HEK293 (cell line): ENCODE results near the gene POLA2.
A peak's percentile ranks its signal among the peaks of the same experiment; 100 is the strongest.

Source experiments
- CTCF ChIA-PET: fragments of 350-600 bp; formaldehyde crosslinking; extraction: SDS; loops from one replicate; lab custom pipeline; 2021; ENCODE audit warnings: antibody characterized with exemption; lab: Yijun Ruan, JAX
- POLR2A ChIA-PET: fragments of 300-600 bp; formaldehyde crosslinking; extraction: SDS; loops from one replicate; lab custom pipeline; 2020; ENCODE audit warnings: antibody characterized with exemption, inconsistent platforms; lab: Yijun Ruan, JAX
- H3K27ac ChIP-seq: fragments of 200-500 bp; sonication (Bioruptor generic); 2 replicates; pipeline ENCODE4 v1.5.1; 2014; ENCODE audit warnings: low read depth, low read length, control low read depth, inconsistent platforms; ENCODE audit errors: extremely low read depth
- H3K36me3 ChIP-seq, 2 experiments: fragments of 200-500 bp in 1 of 2; sonication (Bioruptor generic) in 1 of 2; 1 replicate in 1 of 2; 2 replicates in 1 of 2; pipeline ENCODE4 v1.5.1; 2014 to 2017; ENCODE audit warnings: inconsistent platforms in 2 of 2, low read length in 2 of 2; ENCODE audit not compliant: control insufficient read depth in 2 of 2, insufficient read depth in 1 of 2
- H3K4me1 ChIP-seq: fragments of 200-500 bp; sonication (Bioruptor generic); 2 replicates; pipeline ENCODE4 v1.5.1; 2014; ENCODE audit warnings: mild to moderate bottlenecking, low read length, inconsistent platforms; ENCODE audit not compliant: control insufficient read depth, insufficient read depth
- H3K4me3 ChIP-seq: 2 replicates; pipeline ENCODE4 v1.5.1; 2011; ENCODE audit warnings: low read depth, mild to moderate bottlenecking, control low read depth, low read length, moderate library complexity
- H3K9me3 ChIP-seq: fragments of 200-500 bp; sonication (Bioruptor generic); 2 replicates; pipeline ENCODE4 v1.5.1; 2014; ENCODE audit warnings: low read depth, low read length, inconsistent platforms; ENCODE audit not compliant: control insufficient read depth, insufficient read depth
- KLF16 ChIP-seq: fragments of 450-650 bp; formaldehyde crosslinking; IDR thresholded peaks from 2 replicates; pipeline ENCODE4 v1.5.1; 2017; ENCODE audit warnings: missing biosample characterization, missing genetic modification characterization
- MZF1 ChIP-seq: fragments of 450-650 bp; formaldehyde crosslinking; IDR thresholded peaks from 2 replicates; pipeline ENCODE4 v1.5.1; 2017; ENCODE audit warnings: missing biosample characterization, missing genetic modification characterization, borderline replicate concordance
- OSR2 ChIP-seq: fragments of 450-650 bp; formaldehyde crosslinking; IDR thresholded peaks from 2 replicates; pipeline ENCODE4 v1.5.1; 2016; ENCODE audit warnings: missing biosample characterization, missing genetic modification characterization
- PRDM1 ChIP-seq: fragments of 450-650 bp; formaldehyde crosslinking; IDR thresholded peaks from 2 replicates; pipeline ENCODE4; 2016; ENCODE audit warnings: missing biosample characterization, missing genetic modification characterization
- REPIN1 ChIP-seq: fragments of 450-650 bp; formaldehyde crosslinking; IDR thresholded peaks from 2 replicates; pipeline ENCODE4 v1.5.1; 2017; ENCODE audit warnings: missing biosample characterization, missing genetic modification characterization, low read depth
- SETDB1 ChIP-seq: IDR thresholded peaks from one replicate; pipeline ENCODE4 v1.6.1; 2017; ENCODE audit warnings: mild to moderate bottlenecking, low read length, moderate library complexity, mixed read lengths; ENCODE audit not compliant: insufficient read length
- SP3 ChIP-seq: fragments of 450-650 bp; formaldehyde crosslinking; IDR thresholded peaks from 2 replicates; pipeline ENCODE4 v1.5.1; 2016; ENCODE audit warnings: missing biosample characterization, missing genetic modification characterization
- ZBTB17 ChIP-seq: fragments of 450-650 bp; formaldehyde crosslinking; IDR thresholded peaks from 2 replicates; pipeline ENCODE4 v1.5.1; 2016; ENCODE audit warnings: missing biosample characterization, missing genetic modification characterization
- ZEB2 ChIP-seq: fragments of 450-650 bp; formaldehyde crosslinking; IDR thresholded peaks from 2 replicates; pipeline ENCODE4 v1.5.1; 2016; ENCODE audit warnings: missing biosample characterization, missing genetic modification characterization
- ZNF140 ChIP-seq: fragments of 450-650 bp; formaldehyde crosslinking; IDR thresholded peaks from 2 replicates; pipeline ENCODE4 v1.5.1; 2016; ENCODE audit warnings: missing biosample characterization, missing genetic modification characterization
- ZNF555 ChIP-seq: fragments of 450-650 bp; formaldehyde crosslinking; conservative IDR thresholded peaks from 2 replicates; pipeline ENCODE4 v1.5.1; 2017; ENCODE audit warnings: missing biosample characterization, mild to moderate bottlenecking, missing genetic modification characterization, inconsistent platforms
- ZNF561 ChIP-seq: fragments of 450-650 bp; IDR thresholded peaks from 2 replicates; pipeline ENCODE4 v1.5.1; 2018; ENCODE audit warnings: missing biosample characterization, missing genetic modification characterization, borderline replicate concordance
- ZNF610 ChIP-seq: fragments of 450-650 bp; formaldehyde crosslinking; IDR thresholded peaks from 2 replicates; pipeline ENCODE4 v1.5.1; 2016; ENCODE audit warnings: missing biosample characterization, missing genetic modification characterization, borderline replicate concordance
- ZNF76 ChIP-seq: fragments of 450-650 bp; formaldehyde crosslinking; IDR thresholded peaks from 2 replicates; pipeline ENCODE4; 2016; ENCODE audit warnings: low read depth, missing biosample characterization, missing genetic modification characterization, borderline replicate concordance
- TF ChIP-seq, protein P1 (sequence below): fragments of 450-650 bp; formaldehyde crosslinking; IDR thresholded peaks from 2 replicates; pipeline ENCODE4 v1.5.1; 2016; ENCODE audit warnings: missing biosample characterization, missing genetic modification characterization
- TF ChIP-seq, protein P2 (sequence below): fragments of 450-650 bp; formaldehyde crosslinking; IDR thresholded peaks from 2 replicates; pipeline ENCODE4 v1.5.1; 2016; ENCODE audit warnings: missing biosample characterization, missing genetic modification characterization
- TF ChIP-seq, protein P3 (sequence below): fragments of 450-650 bp; formaldehyde crosslinking; IDR thresholded peaks from 2 replicates; pipeline ENCODE4 v1.5.1; 2016; ENCODE audit warnings: missing biosample characterization, missing genetic modification characterization
- TF ChIP-seq, protein P4 (sequence below): fragments of 450-650 bp; formaldehyde crosslinking; IDR thresholded peaks from 2 replicates; pipeline ENCODE4 v1.5.1; 2016; ENCODE audit warnings: missing biosample characterization, missing genetic modification characterization
- TF ChIP-seq, protein P5 (sequence below): fragments of 450-650 bp; IDR thresholded peaks from 2 replicates; pipeline ENCODE4 v1.5.1; 2018; ENCODE audit warnings: missing biosample characterization, missing genetic modification characterization
- TF ChIP-seq, protein P6 (sequence below): fragments of 450-650 bp; formaldehyde crosslinking; IDR thresholded peaks from 2 replicates; pipeline ENCODE4 v1.5.1; 2016; ENCODE audit warnings: missing biosample characterization, missing genetic modification characterization
- TF ChIP-seq, protein P7 (sequence below): fragments of 450-650 bp; formaldehyde crosslinking; IDR thresholded peaks from 2 replicates; pipeline ENCODE4 v1.5.1; 2016; ENCODE audit warnings: missing biosample characterization, missing genetic modification characterization

The POLA2 gene

DNA sequence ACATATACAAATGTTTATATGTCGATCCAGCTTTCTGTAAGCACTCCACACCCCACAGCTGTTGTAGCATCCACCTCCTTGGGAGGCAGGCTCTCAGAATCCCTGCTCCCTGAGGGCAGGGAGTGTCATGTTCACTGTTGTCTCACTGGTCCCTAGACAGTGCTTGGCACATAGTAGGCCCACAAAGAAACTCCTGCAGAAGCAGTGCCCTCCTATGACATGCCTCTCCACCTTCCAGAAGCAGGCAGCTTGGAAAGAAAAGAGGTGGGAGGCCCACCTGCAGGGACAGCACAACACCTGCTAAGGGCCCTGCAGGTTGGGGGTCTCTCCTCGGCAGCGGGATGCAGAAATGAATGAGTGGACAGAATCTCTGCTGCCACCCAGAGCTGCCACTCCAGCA, 41.8 kb downstream of the POLA2 start:
- ChIA-PET POLR2A (interaction anchor here (1.2 to 1.3 kb wide), 2 partner anchors 9 to 41 kb away, joined by 3 to 4 read pairs; partner anchors contain the start of gene POLA2), CTCF (no interaction called here)
- H3K36me3 ChIP-seq = peaks cover 0 to 54% of the 10 kb centered on the region in 2 experiments; a peak in 2 of 3 replicates
- 0 out of 2 replicates have a peak, but pooled peaks cover 3% of the 10 kb centered on the region for H3K4me1 ChIP-seq
- TF ChIP-seq KLF16 (tag by site-specific recombination) (no peak), OSR2 (tag by site-specific recombination) (no peak), REPIN1 (tag by site-specific recombination) (no peak), ZEB2 (no peak)
- TF ChIP-seq, protein P1, sequence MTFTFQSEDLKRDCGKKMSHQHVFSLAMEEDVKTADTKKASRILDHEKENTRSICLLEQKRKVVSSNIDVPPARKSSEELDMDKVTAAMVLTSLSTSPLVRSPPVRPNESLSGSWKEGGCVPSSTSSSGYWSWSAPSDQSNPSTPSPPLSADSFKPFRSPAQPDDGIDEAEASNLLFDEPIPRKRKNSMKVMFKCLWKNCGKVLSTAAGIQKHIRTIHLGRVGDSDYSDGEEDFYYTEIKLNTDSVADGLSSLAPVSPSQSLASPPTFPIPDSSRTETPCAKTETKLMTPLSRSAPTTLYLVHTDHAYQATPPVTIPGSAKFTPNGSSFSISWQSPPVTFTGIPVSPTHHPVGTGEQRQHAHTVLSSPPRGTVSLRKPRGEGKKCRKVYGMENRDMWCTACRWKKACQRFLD = no peak
- no peak overlapping the region for H3K27ac ChIP-seq
- no peak overlapping the region for H3K4me3 ChIP-seq
- H3K9me3 ChIP-seq = no peaks in the 10 kb centered on the region

DNA sequence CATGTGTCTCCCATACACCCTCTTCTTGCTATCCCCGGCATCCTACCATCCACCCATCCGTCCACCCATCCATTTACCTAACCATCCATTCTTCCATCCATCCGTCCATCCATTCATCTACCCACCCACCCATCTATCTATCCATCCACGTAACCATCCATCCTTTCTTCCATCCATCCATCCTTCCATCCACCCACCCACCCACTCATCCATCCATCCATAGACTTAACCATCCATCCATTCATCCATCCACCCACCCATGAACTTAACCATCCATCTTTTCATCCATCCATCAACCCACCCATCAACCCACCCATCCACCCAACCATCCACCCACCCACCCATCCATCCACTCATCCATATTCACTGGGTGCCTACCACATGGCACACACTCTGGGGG, 42.3 kb downstream of the POLA2 start:
- Histone ChIP-seq H3K36me3 (peaks cover 0 to 49% of the 10 kb centered on the region in 2 experiments; a peak in 2 of 3 replicates), H3K9me3 (no peaks in the 10 kb centered on the region), H3K4me1 (0 out of 2 replicates have a peak, but pooled peaks cover 3% of the 10 kb centered on the region), H3K27ac (no peak overlapping the region), H3K4me3 (no peak overlapping the region)
- ChIA-PET POLR2A (interaction anchor here (0.7 to 1.3 kb wide), 3 partner anchors 9 to 42 kb away, joined by 3 to 6 read pairs (median 4); partner anchors contain the start of gene POLA2), CTCF (interaction anchor here (2.4 kb wide), 1 partner anchor 11 kb away, joined by 6 read pairs; no protein-coding TSS in a partner anchor)
- TF ChIP-seq SETDB1 (no peak), ZBTB17 (tag by site-specific recombination) (peak; percentile 63), ZNF140 (tag by site-specific recombination) (no peak), ZNF561 (tag by site-specific recombination) (no peak), ZNF76 (tag by site-specific recombination) (no peak), PRDM1 (tag by site-specific recombination) (no peak), ZNF555 (tag by site-specific recombination) (no peak), SP3 (tag by site-specific recombination) (no peak), MZF1 (tag by site-specific recombination) (no peak), ZNF610 (tag by site-specific recombination) (no peak)
- TF ChIP-seq, protein P2, sequence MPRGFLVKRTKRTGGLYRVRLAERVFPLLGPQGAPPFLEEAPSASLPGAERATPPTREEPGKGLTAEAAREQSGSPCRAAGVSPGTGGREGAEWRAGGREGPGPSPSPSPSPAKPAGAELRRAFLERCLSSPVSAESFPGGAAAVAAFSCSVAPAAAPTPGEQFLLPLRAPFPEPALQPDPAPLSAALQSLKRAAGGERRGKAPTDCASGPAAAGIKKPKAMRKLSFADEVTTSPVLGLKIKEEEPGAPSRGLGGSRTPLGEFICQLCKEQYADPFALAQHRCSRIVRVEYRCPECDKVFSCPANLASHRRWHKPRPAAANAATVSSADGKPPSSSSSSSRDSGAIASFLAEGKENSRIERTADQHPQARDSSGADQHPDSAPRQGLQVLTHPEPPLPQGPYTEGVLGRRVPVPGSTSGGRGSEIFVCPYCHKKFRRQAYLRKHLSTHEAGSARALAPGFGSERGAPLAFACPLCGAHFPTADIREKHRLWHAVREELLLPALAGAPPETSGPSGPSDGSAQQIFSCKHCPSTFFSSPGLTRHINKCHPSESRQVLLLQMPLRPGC (tag by site-specific recombination) = no peak
- TF ChIP-seq, protein P3, sequence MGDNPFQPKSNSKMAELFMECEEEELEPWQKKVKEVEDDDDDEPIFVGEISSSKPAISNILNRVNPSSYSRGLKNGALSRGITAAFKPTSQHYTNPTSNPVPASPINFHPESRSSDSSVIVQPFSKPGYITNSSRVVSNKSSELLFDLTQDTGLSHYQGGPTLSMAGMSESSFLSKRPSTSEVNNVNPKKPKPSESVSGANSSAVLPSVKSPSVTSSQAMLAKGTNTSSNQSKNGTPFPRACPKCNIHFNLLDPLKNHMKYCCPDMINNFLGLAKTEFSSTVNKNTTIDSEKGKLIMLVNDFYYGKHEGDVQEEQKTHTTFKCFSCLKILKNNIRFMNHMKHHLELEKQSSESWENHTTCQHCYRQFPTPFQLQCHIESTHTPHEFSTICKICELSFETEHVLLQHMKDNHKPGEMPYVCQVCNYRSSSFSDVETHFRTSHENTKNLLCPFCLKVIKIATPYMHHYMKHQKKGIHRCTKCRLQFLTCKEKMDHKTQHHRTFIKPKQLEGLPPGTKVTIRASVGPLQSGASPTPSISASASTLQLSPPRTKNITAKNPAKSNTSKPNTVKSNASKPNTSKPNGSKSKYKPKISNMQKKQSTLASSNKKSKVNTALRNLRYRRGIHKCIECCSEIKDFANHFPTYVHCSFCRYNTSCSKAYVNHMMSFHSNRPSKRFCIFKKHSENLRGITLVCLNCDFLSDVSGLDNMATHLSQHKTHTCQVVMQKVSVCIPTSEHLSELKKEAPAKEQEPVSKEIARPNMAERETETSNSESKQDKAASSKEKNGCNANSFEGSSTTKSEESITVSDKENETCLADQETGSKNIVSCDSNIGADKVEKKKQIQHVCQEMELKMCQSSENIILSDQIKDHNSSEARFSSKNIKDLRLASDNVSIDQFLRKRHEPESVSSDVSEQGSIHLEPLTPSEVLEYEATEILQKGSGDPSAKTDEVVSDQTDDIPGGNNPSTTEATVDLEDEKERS (tag by site-specific recombination) = no peak
- TF ChIP-seq, protein P4, sequence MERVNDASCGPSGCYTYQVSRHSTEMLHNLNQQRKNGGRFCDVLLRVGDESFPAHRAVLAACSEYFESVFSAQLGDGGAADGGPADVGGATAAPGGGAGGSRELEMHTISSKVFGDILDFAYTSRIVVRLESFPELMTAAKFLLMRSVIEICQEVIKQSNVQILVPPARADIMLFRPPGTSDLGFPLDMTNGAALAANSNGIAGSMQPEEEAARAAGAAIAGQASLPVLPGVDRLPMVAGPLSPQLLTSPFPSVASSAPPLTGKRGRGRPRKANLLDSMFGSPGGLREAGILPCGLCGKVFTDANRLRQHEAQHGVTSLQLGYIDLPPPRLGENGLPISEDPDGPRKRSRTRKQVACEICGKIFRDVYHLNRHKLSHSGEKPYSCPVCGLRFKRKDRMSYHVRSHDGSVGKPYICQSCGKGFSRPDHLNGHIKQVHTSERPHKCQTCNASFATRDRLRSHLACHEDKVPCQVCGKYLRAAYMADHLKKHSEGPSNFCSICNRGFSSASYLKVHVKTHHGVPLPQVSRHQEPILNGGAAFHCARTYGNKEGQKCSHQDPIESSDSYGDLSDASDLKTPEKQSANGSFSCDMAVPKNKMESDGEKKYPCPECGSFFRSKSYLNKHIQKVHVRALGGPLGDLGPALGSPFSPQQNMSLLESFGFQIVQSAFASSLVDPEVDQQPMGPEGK = no peak
- TF ChIP-seq, protein P5, sequence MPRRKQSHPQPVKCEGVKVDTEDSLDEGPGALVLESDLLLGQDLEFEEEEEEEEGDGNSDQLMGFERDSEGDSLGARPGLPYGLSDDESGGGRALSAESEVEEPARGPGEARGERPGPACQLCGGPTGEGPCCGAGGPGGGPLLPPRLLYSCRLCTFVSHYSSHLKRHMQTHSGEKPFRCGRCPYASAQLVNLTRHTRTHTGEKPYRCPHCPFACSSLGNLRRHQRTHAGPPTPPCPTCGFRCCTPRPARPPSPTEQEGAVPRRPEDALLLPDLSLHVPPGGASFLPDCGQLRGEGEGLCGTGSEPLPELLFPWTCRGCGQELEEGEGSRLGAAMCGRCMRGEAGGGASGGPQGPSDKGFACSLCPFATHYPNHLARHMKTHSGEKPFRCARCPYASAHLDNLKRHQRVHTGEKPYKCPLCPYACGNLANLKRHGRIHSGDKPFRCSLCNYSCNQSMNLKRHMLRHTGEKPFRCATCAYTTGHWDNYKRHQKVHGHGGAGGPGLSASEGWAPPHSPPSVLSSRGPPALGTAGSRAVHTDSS (tag by site-specific recombination) = no peak
- TF ChIP-seq, protein P6, sequence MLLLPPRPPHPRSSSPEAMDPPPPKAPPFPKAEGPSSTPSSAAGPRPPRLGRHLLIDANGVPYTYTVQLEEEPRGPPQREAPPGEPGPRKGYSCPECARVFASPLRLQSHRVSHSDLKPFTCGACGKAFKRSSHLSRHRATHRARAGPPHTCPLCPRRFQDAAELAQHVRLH (tag by site-specific recombination) = no peak
- TF ChIP-seq, protein P7, sequence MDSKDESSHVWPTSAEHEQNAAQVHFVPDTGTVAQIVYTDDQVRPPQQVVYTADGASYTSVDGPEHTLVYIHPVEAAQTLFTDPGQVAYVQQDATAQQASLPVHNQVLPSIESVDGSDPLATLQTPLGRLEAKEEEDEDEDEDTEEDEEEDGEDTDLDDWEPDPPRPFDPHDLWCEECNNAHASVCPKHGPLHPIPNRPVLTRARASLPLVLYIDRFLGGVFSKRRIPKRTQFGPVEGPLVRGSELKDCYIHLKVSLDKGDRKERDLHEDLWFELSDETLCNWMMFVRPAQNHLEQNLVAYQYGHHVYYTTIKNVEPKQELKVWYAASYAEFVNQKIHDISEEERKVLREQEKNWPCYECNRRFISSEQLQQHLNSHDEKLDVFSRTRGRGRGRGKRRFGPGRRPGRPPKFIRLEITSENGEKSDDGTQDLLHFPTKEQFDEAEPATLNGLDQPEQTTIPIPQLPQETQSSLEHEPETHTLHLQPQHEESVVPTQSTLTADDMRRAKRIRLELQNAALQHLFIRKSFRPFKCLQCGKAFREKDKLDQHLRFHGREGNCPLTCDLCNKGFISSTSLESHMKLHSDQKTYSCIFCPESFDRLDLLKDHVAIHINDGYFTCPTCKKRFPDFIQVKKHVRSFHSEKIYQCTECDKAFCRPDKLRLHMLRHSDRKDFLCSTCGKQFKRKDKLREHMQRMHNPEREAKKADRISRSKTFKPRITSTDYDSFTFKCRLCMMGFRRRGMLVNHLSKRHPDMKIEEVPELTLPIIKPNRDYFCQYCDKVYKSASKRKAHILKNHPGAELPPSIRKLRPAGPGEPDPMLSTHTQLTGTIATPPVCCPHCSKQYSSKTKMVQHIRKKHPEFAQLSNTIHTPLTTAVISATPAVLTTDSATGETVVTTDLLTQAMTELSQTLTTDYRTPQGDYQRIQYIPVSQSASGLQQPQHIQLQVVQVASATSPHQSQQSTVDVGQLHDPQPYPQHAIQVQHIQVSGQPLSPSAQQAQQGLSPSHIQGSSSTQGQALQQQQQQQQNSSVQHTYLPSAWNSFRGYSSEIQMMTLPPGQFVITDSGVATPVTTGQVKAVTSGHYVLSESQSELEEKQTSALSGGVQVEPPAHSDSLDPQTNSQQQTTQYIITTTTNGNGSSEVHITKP (tag by site-specific recombination) = no peak
